Hepatocyte (in vitro differentiated cells): ENCODE results near the gene FAM50A. TPM values are rescaled to one million over a fixed set of nuclear protein-coding genes. Genes with fewer than 3 reads are reported as not detected.
A peak's percentile ranks its signal among the peaks of the same experiment; 100 is the strongest.

Experiments
- DNase-seq: peaks from one replicate; pipeline ENCODE4 v3.0.0-alpha.2; 2016; ENCODE audit warnings: low spot score
- H2AFZ ChIP-seq: fragments of 200-600 bp; sonication (generic); 2 replicates; pipeline ENCODE4 v1.6.0; 2016; ENCODE audit warnings: antibody characterized with exemption, mild to moderate bottlenecking
- H3K27ac ChIP-seq: fragments of 200-600 bp; sonication (generic); 2 replicates; pipeline ENCODE4 v1.5.1; 2016; ENCODE audit warnings: mild to moderate bottlenecking
- H3K27me3 ChIP-seq: fragments of 200-600 bp; sonication (generic); 2 replicates; pipeline ENCODE4 v1.6.1; 2016
- H3K36me3 ChIP-seq: fragments of 200-600 bp; sonication (generic); replicated peaks from 2 replicates; pipeline ENCODE4 v1.5.1; 2016; ENCODE audit warnings: low read depth; ENCODE audit not compliant: insufficient read depth
- H3K4me1 ChIP-seq: fragments of 200-600 bp; sonication (generic); 2 replicates; pipeline ENCODE4 v1.5.1; 2016; ENCODE audit warnings: mild to moderate bottlenecking, moderate library complexity; ENCODE audit not compliant: insufficient read depth
- H3K4me2 ChIP-seq: fragments of 200-600 bp; sonication (generic); 2 replicates; pipeline ENCODE4 v1.6.0; 2016
- H3K4me3 ChIP-seq: fragments of 200-600 bp; sonication (generic); 2 replicates; pipeline ENCODE4 v1.5.1; 2016; ENCODE audit warnings: mild to moderate bottlenecking
- H3K79me2 ChIP-seq: fragments of 200-600 bp; sonication (generic); 2 replicates; pipeline ENCODE4 v1.6.0; 2017; ENCODE audit warnings: mild to moderate bottlenecking
- H3K9me2 ChIP-seq: fragments of 200-600 bp; sonication (generic); replicated peaks from 2 replicates; pipeline ENCODE4 v1.6.0; 2017; ENCODE audit warnings: mild to moderate bottlenecking; ENCODE audit not compliant: insufficient read depth
- H3K9me3 ChIP-seq: fragments of 200-600 bp; sonication (generic); 2 replicates; pipeline ENCODE4 v1.5.1; 2016; ENCODE audit warnings: low read depth, mild to moderate bottlenecking
- H4K20me1 ChIP-seq: fragments of 200-600 bp; sonication (generic); 2 replicates; pipeline ENCODE4 v1.6.0; 2016; ENCODE audit warnings: mild to moderate bottlenecking; ENCODE audit not compliant: insufficient read depth, poor library complexity, severe bottlenecking
- EZH2 ChIP-seq: fragments of 200-600 bp; sonication (generic); IDR thresholded peaks from 2 replicates; pipeline ENCODE4 v1.6.1; 2016; ENCODE audit warnings: antibody characterized with exemption, mild to moderate bottlenecking, borderline replicate concordance
- EZH2phosphoT487 ChIP-seq: fragments of 200-600 bp; sonication (generic); IDR thresholded peaks from one replicate; pipeline ENCODE4 v1.6.1; 2018; ENCODE audit warnings: antibody characterized with exemption, mild to moderate bottlenecking, low read depth, moderate library complexity; ENCODE audit not compliant: unreplicated experiment, severe bottlenecking
- WGBS: methylation state at CpG from one replicate; pipeline ENCODE4 v1.1.6; 2016; ENCODE audit warnings: low lambda C conversion rate; ENCODE audit errors: missing lambda C conversion rate; 5-methylcytosine and 5-hydroxymethylcytosine counted together
- polyA plus RNA-seq: library from polyadenylated mRNA; unstranded; fragments of >200 nt; fragmentation: Nextera tagmentation; extraction: Ambion mirVana; gene quantifications from 2 replicates; pipeline ENCODE4 v1.2.1, GENCODE V29; 2016
- total RNA-seq: library from RNA; depleted of rRNA; stranded (reverse); fragments of >200 nt; gene quantifications from 2 replicates; pipeline ENCODE4 v1.2.3, GENCODE V29; 2014
- TF ChIP-seq, protein P1 (sequence below): fragments of 200-600 bp; sonication (generic); IDR thresholded peaks from 2 replicates; pipeline ENCODE4 v1.5.1; 2016; ENCODE audit warnings: antibody characterized with exemption, mild to moderate bottlenecking; ENCODE audit not compliant: poor library complexity

FAM50A gene
- total and polyA plus RNA-seq, 2 experiments from 2014 or later = 65.9 to 147 TPM

DNA sequence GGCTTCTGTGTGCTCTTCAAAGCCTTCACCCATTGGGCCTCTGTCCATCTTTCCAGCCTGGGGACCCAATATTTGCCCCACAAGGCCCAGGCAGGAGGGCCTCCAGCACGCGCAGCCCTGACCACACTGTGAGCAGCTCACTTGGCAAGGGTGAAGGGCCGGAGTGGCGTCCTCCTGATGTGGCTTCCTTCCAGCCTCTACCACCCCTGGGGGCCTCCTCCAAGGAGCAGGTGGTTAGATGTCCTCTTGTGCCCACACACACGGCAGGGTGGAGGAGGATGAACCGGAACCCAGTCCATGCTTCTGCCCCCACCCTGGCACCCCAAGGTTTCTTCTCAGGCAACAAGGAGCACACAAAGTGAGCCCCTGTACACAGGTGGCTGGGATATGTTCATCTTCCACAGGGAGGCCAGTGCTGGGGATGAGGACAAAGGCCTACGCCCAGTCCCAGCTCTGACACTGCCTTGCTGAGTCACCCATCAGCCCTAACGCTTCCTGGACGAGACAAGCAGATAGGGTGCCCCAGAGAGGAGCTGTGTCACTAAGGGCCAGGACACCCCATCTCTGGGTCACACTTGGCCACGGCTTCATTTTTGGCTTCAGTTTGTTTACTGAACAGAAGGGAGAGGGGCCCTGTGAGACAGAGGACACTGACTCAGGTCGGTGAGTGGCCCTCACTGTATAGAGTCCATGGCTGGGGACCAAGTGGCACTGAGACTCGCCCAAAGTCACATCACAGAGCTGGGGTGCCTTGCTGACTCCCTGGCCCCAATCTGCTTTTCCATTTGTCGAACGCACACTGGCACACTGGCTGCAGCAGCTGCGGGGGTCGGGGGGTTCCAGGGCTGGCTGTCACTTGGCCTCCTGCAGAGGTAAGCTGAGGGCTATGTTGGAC lies 40.6 kb downstream of the FAM50A start:
- Histone ChIP-seq H2AFZ (no peak overlapping the region), H3K4me3 (no peak overlapping the region), H3K36me3 (no peaks in the 10 kb centered on the region), H3K9me3 (no peaks in the 10 kb centered on the region), H3K9me2 (no peaks in the 10 kb centered on the region), H4K20me1 (no peaks in the 10 kb centered on the region), H3K27ac (no peak overlapping the region), H3K4me2 (no peak overlapping the region), H3K4me1 (peaks cover 2% of the 10 kb centered on the region), H3K27me3 (no peaks in the 10 kb centered on the region), H3K79me2 (peaks cover 5% of the 10 kb centered on the region)
- DNase-seq = peak; percentile 40
- no peak for TF ChIP-seq EZH2
- TF ChIP-seq EZH2phosphoT487 = no peak
- TF ChIP-seq, protein P1, sequence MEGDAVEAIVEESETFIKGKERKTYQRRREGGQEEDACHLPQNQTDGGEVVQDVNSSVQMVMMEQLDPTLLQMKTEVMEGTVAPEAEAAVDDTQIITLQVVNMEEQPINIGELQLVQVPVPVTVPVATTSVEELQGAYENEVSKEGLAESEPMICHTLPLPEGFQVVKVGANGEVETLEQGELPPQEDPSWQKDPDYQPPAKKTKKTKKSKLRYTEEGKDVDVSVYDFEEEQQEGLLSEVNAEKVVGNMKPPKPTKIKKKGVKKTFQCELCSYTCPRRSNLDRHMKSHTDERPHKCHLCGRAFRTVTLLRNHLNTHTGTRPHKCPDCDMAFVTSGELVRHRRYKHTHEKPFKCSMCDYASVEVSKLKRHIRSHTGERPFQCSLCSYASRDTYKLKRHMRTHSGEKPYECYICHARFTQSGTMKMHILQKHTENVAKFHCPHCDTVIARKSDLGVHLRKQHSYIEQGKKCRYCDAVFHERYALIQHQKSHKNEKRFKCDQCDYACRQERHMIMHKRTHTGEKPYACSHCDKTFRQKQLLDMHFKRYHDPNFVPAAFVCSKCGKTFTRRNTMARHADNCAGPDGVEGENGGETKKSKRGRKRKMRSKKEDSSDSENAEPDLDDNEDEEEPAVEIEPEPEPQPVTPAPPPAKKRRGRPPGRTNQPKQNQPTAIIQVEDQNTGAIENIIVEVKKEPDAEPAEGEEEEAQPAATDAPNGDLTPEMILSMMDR = no peak
- 90% methylated on average over 16 of the region's 16 CpGs for WGBS

DNA sequence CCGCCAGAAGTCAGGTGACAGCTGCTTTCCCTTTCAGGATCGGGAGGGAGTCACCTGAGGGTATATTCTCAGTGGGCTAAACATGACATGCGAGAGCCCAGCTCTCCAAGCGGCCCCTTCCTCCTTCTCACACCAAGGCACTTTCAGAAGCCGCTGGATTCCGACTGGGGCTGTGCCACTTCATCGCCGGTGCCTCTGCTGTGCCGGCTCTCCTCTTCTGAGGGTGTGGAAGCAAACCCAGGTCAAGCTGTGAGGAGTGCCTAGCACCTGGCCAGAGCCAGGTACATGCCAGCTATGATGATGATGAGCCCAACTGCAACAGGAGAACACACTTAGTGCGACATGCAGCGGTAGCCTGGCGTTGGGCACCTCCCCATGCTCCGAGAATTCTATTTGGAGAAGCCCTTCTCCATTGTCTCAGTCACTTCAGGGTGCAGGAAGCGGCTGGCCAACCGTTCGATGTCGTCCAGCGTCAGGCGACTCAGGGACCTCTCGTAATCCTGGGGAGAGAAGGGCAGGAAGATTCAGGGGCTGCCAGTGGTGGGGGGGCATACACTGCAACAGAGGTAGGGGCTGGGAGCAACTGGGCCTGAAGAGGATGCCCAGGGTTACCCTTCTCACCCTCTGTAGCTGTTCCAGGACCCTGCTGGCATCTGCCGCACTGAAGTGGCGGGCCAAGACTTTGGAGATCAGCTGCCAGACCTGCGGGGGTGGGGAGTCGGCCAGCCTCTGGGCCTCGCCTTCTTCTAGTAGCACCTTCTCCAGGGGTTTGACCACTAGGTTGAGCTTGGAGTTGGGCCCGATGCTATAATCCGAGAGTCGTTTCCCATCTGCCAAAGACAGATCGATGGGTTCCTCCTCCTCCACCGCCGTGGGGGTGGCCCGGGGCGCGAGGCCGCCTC lies 41.5 kb downstream of the FAM50A start:
- no peak for TF ChIP-seq EZH2
- no peak for TF ChIP-seq EZH2phosphoT487
- TF ChIP-seq, protein P1 = no peak
- Histone ChIP-seq H4K20me1 (no peaks in the 10 kb centered on the region), H3K27me3 (no peaks in the 10 kb centered on the region), H3K79me2 (peaks cover 5% of the 10 kb centered on the region), H3K9me2 (no peaks in the 10 kb centered on the region), H3K4me1 (peaks cover 2% of the 10 kb centered on the region), H3K4me2 (peak overlapping the region; percentile 80), H3K9me3 (no peaks in the 10 kb centered on the region), H3K27ac (peak overlapping the region; percentile 81), H3K4me3 (no peak overlapping the region), H3K36me3 (no peaks in the 10 kb centered on the region), H2AFZ (no peak overlapping the region)
- WGBS = 84% methylated on average over 34 of the region's 35 CpGs
- no peak for DNase-seq

DNA sequence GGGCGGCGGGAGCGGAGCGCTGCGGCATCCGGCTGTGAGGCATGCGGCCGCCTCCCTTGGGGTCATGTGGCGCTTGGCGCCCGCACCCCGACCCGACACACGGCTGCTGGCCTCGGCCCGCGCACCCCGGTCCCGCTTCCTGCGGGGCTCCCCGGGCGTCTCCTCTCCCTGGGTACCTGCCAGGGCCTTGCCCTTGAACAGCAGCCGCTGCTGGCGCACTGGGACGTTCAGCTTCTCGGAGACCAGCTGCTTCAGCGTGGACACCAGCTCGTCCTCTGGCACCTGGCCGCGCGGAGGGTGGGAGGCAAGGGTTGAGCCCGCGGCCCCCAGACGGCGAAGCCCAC lies 42.1 kb downstream of the FAM50A start:
- 53% methylated on average over 12 of the region's 35 CpGs for WGBS

More for the DNA sequence above, 42.1 kb downstream of the FAM50A start:
- no peaks in the 10 kb centered on the region for H3K9me2 ChIP-seq
- no peaks in the 10 kb centered on the region for H3K9me3 ChIP-seq
- peaks cover 5% of the 10 kb centered on the region for H3K79me2 ChIP-seq
- peak overlapping the region; percentile 81 for H3K27ac ChIP-seq
- peaks cover 2% of the 10 kb centered on the region for H3K4me1 ChIP-seq
- TF ChIP-seq EZH2phosphoT487 = no peak
- TF ChIP-seq EZH2 = no peak
- TF ChIP-seq, protein P1 = no peak
- peak overlapping the region; percentile 80 for H3K4me2 ChIP-seq
- peak overlapping the region; percentile 42 for H3K4me3 ChIP-seq
- H2AFZ ChIP-seq = no peak overlapping the region
- peak; percentile 33 for DNase-seq
- H4K20me1 ChIP-seq = no peaks in the 10 kb centered on the region
- no peaks in the 10 kb centered on the region for H3K27me3 ChIP-seq
- H3K36me3 ChIP-seq = no peaks in the 10 kb centered on the region
